Measurements from ENCODE around the gene KCNH2.

The KCNH2 gene

GRCh38 chr7:151016505-151016904, 38.4 kb upstream of the KCNH2 start:
- Histone ChIP-seq H3K9me3 (ENCODE audit: control insufficient read depth, insufficient read depth, low read depth, low read length) (no peaks in the 10 kb centered on the region), H3K4me1 (ENCODE audit: control insufficient read depth, insufficient read depth, low read length) (no peaks in the 10 kb centered on the region), H3K4me3 (ENCODE audit: low read depth, low read length) (no peak overlapping the region), H3K36me3 (ENCODE audit: control insufficient read depth in 2 of 2, insufficient read depth in 1 of 2, low read length in 2 of 2) (no peaks in the 10 kb centered on the region), H3K27ac (ENCODE audit: extremely low read depth, low read depth, low read length) (no peak overlapping the region)
- ChIA-PET CTCF (interaction anchor here (0.5 to 2.8 kb wide), 8 partner anchors 10 to 738 kb away, joined by 3 to 16 read pairs (median 4); no protein-coding TSS in a partner anchor), POLR2A (no interaction called here)
- TF ChIP-seq TRIM28 (IDR thresholded peaks at IDR 0.05; ENCODE audit: borderline replicate concordance, low read length) = no peak
- TF ChIP-seq SETDB1 (IDR thresholded peaks at IDR 0.05; ENCODE audit: insufficient read length, low read length) = no peak
- TF ChIP-seq ZNF521 (tag by site-specific recombination; IDR thresholded peaks at IDR 0.05) = no peak
- TF ChIP-seq ZNF623 (tag by site-specific recombination; IDR thresholded peaks at IDR 0.05) = no peak
- TF ChIP-seq ZNF138 (tag by site-specific recombination; IDR thresholded peaks at IDR 0.05; ENCODE audit: borderline replicate concordance) = no peak
- TF ChIP-seq ZNF239 (tag by site-specific recombination; IDR thresholded peaks at IDR 0.05) = no peak
- TF ChIP-seq ZNF16 (tag by site-specific recombination; IDR thresholded peaks at IDR 0.05; ENCODE audit: low read depth) = no peak

DNA sequence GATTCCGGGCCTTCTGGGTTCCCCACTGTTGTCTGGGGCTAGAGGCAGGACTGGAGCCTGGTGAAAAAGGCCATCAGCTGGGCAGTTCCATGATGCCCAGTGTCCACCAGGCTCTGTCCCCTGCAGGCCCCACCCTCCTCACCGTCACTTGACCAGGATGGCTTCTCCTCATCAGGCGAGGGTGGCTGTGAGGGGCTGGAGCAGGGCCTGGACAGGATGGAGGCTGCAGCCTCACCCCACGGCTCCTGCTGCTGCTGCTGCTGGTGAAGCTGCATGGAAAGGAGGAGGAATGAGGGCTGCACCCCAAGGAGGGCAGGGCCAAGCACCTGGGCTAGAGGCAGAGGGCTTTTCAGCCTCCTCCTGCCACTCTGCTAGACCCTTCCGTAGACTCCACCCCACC, 37.8 kb upstream of the KCNH2 start:
- no peak for TF ChIP-seq ZNF585B (tag by site-specific recombination; IDR thresholded peaks at IDR 0.05)
- TF ChIP-seq ZNF19 (tag by site-specific recombination; IDR thresholded peaks at IDR 0.05; ENCODE audit: low read depth) = no peak
- no peak for TF ChIP-seq ZNF571 (tag by site-specific recombination; IDR thresholded peaks at IDR 0.05)
- TF ChIP-seq IKZF3 (tag by site-specific recombination; IDR thresholded peaks at IDR 0.05) = no peak
- peak; percentile 98 for TF ChIP-seq ZNF10 (tag by site-specific recombination; IDR thresholded peaks at IDR 0.05)
- ChIA-PET CTCF (interaction anchor here (0.6 to 2.8 kb wide), 5 partner anchors 27 to 118 kb away, joined by 3 to 13 read pairs (median 3); no protein-coding TSS in a partner anchor), POLR2A (no interaction called here)
- H3K4me1 ChIP-seq (ENCODE audit: control insufficient read depth, insufficient read depth, low read length) = no peaks in the 10 kb centered on the region
- no peaks in the 10 kb centered on the region for H3K36me3 ChIP-seq (ENCODE audit: control insufficient read depth in 2 of 2, insufficient read depth in 1 of 2, low read length in 2 of 2)
- H3K4me3 ChIP-seq (ENCODE audit: low read depth, low read length) = no peak overlapping the region
- H3K27ac ChIP-seq (ENCODE audit: extremely low read depth, low read depth, low read length) = no peak overlapping the region
- H3K9me3 ChIP-seq (ENCODE audit: control insufficient read depth, insufficient read depth, low read depth, low read length) = no peaks in the 10 kb centered on the region

GRCh38 chr7:151014950-151015349, 36.8 kb upstream of the KCNH2 start:
- Histone ChIP-seq H3K9me3 (ENCODE audit: control insufficient read depth, insufficient read depth, low read depth, low read length) (no peaks in the 10 kb centered on the region), H3K4me1 (ENCODE audit: control insufficient read depth, insufficient read depth, low read length) (no peaks in the 10 kb centered on the region), H3K27ac (ENCODE audit: extremely low read depth, low read depth, low read length) (no peak overlapping the region), H3K36me3 (ENCODE audit: control insufficient read depth in 2 of 2, insufficient read depth in 1 of 2, low read length in 2 of 2) (no peaks in the 10 kb centered on the region), H3K4me3 (ENCODE audit: low read depth, low read length) (no peak overlapping the region)
- TF ChIP-seq KLF17 (tag by site-specific recombination; IDR thresholded peaks at IDR 0.05) (peak; percentile 40; the same call in 1 of the 2 replicates), KLF9 (tag by site-specific recombination; IDR thresholded peaks at IDR 0.05; ENCODE audit: low read depth) (peak; percentile 68), TRIM28 (IDR thresholded peaks at IDR 0.05; ENCODE audit: borderline replicate concordance, low read length) (no peak)
- TF ChIP-seq, protein P1, sequence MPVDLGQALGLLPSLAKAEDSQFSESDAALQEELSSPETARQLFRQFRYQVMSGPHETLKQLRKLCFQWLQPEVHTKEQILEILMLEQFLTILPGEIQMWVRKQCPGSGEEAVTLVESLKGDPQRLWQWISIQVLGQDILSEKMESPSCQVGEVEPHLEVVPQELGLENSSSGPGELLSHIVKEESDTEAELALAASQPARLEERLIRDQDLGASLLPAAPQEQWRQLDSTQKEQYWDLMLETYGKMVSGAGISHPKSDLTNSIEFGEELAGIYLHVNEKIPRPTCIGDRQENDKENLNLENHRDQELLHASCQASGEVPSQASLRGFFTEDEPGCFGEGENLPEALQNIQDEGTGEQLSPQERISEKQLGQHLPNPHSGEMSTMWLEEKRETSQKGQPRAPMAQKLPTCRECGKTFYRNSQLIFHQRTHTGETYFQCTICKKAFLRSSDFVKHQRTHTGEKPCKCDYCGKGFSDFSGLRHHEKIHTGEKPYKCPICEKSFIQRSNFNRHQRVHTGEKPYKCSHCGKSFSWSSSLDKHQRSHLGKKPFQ (tag by site-specific recombination; IDR thresholded peaks at IDR 0.05) = no peak
- ChIA-PET POLR2A (interaction anchor here (0.8 kb wide), 1 partner anchor 13 kb away, joined by 3 read pairs; the partner anchor contains the start of gene ABCB8), CTCF (interaction anchor here (0.6 to 1.4 kb wide), 4 partner anchors 14 to 148 kb away, joined by 3 to 4 read pairs (median 4); partner anchors contain the start of gene ABCB8)

All from HEK293 (cell line).